Suprapubic skin (tissue), 4 donors: ENCODE results near the gene GNAL. TPM values are rescaled to one million over a fixed set of nuclear protein-coding genes. Genes with fewer than 3 reads are reported as not detected.
A peak's percentile ranks its signal among the peaks of the same experiment; 100 is the strongest.

Source experiments
- DNase-seq, 2 donors: peaks; one replicate each; pipeline ENCODE4 v3.0.0-alpha.2; 2019; ENCODE audit warnings: low spot score in 2 of 2
- H3K27ac ChIP-seq: fragments of 200-600 bp; sonication (generic); one replicate; pipeline ENCODE4 v1.5.1; 2019
- H3K27me3 ChIP-seq: fragments of 200-600 bp; sonication (generic); one replicate; pipeline ENCODE4 v1.5.1; 2019
- H3K36me3 ChIP-seq: fragments of 200-600 bp; sonication (generic); one replicate; pipeline ENCODE4 v1.5.1; 2019
- H3K4me1 ChIP-seq: fragments of 200-600 bp; sonication (generic); one replicate; pipeline ENCODE4 v1.5.1; 2019
- H3K4me3 ChIP-seq: fragments of 200-600 bp; sonication (generic); one replicate; pipeline ENCODE4 v1.5.1; 2019; ENCODE audit warnings: mild to moderate bottlenecking
- H3K9me3 ChIP-seq: fragments of 200-600 bp; sonication (generic); one replicate; pipeline ENCODE4 v1.5.1; 2019
- CTCF ChIP-seq, 2 donors: fragments of 200-600 bp in 1 of 2; fragments of 450-650 bp in 1 of 2; sonication (generic) in 1 of 2; IDR thresholded peaks; one replicate each; pipeline ENCODE4 v1.5.1; 2016 to 2019; ENCODE audit warnings: antibody characterized with exemption in 2 of 2, mild to moderate bottlenecking in 1 of 2, moderate library complexity in 1 of 2
- EP300 ChIP-seq: sonication (generic); formaldehyde crosslinking; IDR thresholded peaks from one replicate; pipeline ENCODE4 v1.6.1; 2017; ENCODE audit warnings: antibody characterized with exemption
- POLR2A ChIP-seq, 2 donors: fragments of 450-650 bp; IDR thresholded peaks; one replicate each; pipeline ENCODE4 v1.6.1; 2017; ENCODE audit warnings: antibody characterized with exemption in 2 of 2, mild to moderate bottlenecking in 2 of 2, moderate library complexity in 2 of 2
- POLR2AphosphoS5 ChIP-seq, 3 donors: sonication (generic); formaldehyde crosslinking; IDR thresholded peaks; one replicate each; pipeline ENCODE4 v1.6.1; 2017; ENCODE audit warnings: antibody characterized with exemption in 3 of 3
- WGBS: methylation state at CpG from one replicate; pipeline ENCODE4 v1.1.5; 2018; 5-methylcytosine and 5-hydroxymethylcytosine counted together
- total RNA-seq, 4 donors: library from RNA; depleted of rRNA; stranded (reverse); fragments of >200 nt; gene quantifications; one replicate each; pipeline ENCODE4 v1.1.0, GENCODE V29; 2016

Gene GNAL
- total RNA-seq, 4 donors from 2014 or later, result 8.7 to 17.2 (median 15.0) TPM

- Histone ChIP-seq H3K4me1 (peaks cover 31% of the 10 kb centered on the region), H3K36me3 (no peaks in the 10 kb centered on the region), H3K27me3 (no peaks in the 10 kb centered on the region), H3K4me3 (no peak overlapping the region), H3K9me3 (no peaks in the 10 kb centered on the region), H3K27ac (no peak overlapping the region)
- 87% methylated on average over 17 of the region's 17 CpGs for WGBS
- no peak for TF ChIP-seq POLR2AphosphoS5 (IDR thresholded peaks at IDR 0.05)
- TF ChIP-seq CTCF (IDR thresholded peaks at IDR 0.05), result no peak
- no peak for TF ChIP-seq POLR2A (IDR thresholded peaks at IDR 0.05)
- TF ChIP-seq EP300, result no peak
- DNase-seq, result peak in 1 of 2 donors; percentile 33
These were observed 171.8 kb downstream of the GNAL start for GRCh38 chr18:11860594-11861450.

GRCh38 chr18:11861583-11862288, 172.7 kb downstream of the GNAL start:
- no peaks in the 10 kb centered on the region for H3K36me3 ChIP-seq
- peak in 1 of 2 donors; percentile 36 for DNase-seq
- H3K4me3 ChIP-seq, result no peak overlapping the region
- H3K9me3 ChIP-seq, result no peaks in the 10 kb centered on the region
- TF ChIP-seq CTCF (IDR thresholded peaks at IDR 0.05), result no peak
- no peak for TF ChIP-seq EP300
- no peak for TF ChIP-seq POLR2AphosphoS5 (IDR thresholded peaks at IDR 0.05)
- no peak for TF ChIP-seq POLR2A (IDR thresholded peaks at IDR 0.05)
- WGBS, result 85% methylated on average over 20 of the region's 20 CpGs
- H3K4me1 ChIP-seq, result peaks cover 27% of the 10 kb centered on the region
- no peaks in the 10 kb centered on the region for H3K27me3 ChIP-seq
- peak overlapping the region; percentile 45 for H3K27ac ChIP-seq

GRCh38 chr18:11862468-11863137, 173.5 kb downstream of the GNAL start:
- Histone ChIP-seq H3K4me3 (no peak overlapping the region), H3K27me3 (no peaks in the 10 kb centered on the region), H3K36me3 (no peaks in the 10 kb centered on the region), H3K4me1 (peaks cover 18% of the 10 kb centered on the region), H3K9me3 (no peaks in the 10 kb centered on the region), H3K27ac (peak overlapping the region; percentile 45)
- DNase-seq, result peak in 1 of 2 donors; percentile 18
- TF ChIP-seq POLR2AphosphoS5 (IDR thresholded peaks at IDR 0.05) (no peak), EP300 (no peak), CTCF (IDR thresholded peaks at IDR 0.05) (no peak), POLR2A (IDR thresholded peaks at IDR 0.05) (no peak)
- WGBS, result 81% methylated on average over 6 of the region's 6 CpGs

- peak in 1 of 2 donors; percentile 7 for DNase-seq
- TF ChIP-seq EP300, result no peak
- no peak for TF ChIP-seq CTCF (IDR thresholded peaks at IDR 0.05)
- TF ChIP-seq POLR2AphosphoS5 (IDR thresholded peaks at IDR 0.05), result no peak
- 86% methylated on average over 2 of the region's 2 CpGs for WGBS
These were observed 175.4 kb downstream of the GNAL start for GRCh38 chr18:11864471-11864870.

More at GRCh38 chr18:11864471-11864870, 175.4 kb downstream of the GNAL start:
- peaks cover 6% of the 10 kb centered on the region for H3K36me3 ChIP-seq
- no peaks in the 10 kb centered on the region for H3K27me3 ChIP-seq
- no peak overlapping the region for H3K27ac ChIP-seq
- H3K4me3 ChIP-seq, result no peak overlapping the region
- no peaks in the 10 kb centered on the region for H3K9me3 ChIP-seq
- H3K4me1 ChIP-seq, result peaks cover 10% of the 10 kb centered on the region
